ENCODE measurements around the gene VWA8. TPM values are rescaled to one million over a fixed set of nuclear protein-coding genes. Genes with fewer than 3 reads are reported as not detected.

Gene VWA8
- total and polyA plus RNA-seq, 2 of the 13 experiments (the other 11 are each of a cell fraction or from before 2014, with no cell fraction given) = 9.1 to 17.3 TPM

DNA sequence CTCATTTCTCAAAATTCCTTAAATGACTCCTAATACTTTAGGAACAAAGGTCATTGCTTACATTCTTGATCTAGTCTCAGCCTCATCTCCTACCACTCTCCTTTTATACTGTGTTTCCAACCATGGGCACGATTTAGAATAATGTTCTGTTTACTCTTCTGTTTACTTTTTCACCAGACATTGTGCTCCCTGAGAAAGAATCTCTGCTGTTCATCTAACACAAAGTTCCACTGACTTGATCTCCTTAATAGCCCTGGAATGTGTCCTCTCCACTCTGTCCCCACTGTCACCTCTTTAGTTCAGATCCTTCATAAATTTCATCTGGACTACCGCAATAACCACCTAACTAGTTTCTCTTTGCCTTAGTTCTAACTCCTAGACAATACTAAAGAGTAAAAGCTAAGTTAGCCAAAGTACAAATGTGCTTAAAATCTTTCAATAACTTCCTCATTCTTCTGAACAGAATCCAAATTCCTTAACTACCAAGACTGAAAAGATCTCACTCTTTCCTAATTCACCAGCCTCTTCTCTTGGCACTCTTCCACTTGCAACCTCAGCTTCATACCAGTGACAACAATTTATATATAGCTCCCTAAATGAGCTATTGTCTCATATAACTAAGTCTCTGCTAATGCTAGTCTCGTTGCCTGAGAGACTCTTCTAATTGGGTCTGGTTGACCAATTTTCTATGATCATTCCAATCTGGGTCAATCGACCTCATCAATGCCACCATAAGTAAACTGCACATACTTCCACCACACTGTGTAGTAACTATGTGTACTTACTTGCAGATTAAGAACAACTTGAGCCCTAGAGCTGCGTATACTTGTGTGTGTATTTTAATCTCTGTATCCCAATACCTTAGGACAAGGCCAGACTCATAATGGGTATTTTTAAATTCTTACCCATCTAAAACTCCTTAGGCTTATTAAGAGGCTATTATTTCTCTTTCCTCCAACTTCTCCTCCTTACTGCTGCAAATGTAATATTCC, 179.9 kb downstream of the VWA8 start:
- Histone ChIP-seq H3K4me2 (ENCODE audit: low read depth, low read length) (no peak overlapping the region), H3K9me3 (ENCODE audit: low read length) (no peaks in the 10 kb centered on the region), H3K4me1 (ENCODE audit: insufficient read depth, low read length) (peaks cover 21% of the 10 kb centered on the region), H3K27me3 (ENCODE audit: control insufficient read depth in 1 of 2, insufficient read depth in 2 of 2, low read length in 2 of 2) (no peaks in the 10 kb centered on the region), H2AFZ (ENCODE audit: low read length) (no peak overlapping the region), H3K27ac (ENCODE audit: extremely low read length, insufficient read depth, low read length) (no peak overlapping the region), H4K20me1 (ENCODE audit: insufficient read depth, low read length) (no peaks in the 10 kb centered on the region), H3K36me3 (replicated peaks in 1 of 2; ENCODE audit: control insufficient read depth in 1 of 2, insufficient read depth in 2 of 2, low read length in 2 of 2) (peaks cover 0 to 6% of the 10 kb centered on the region in 2 experiments; a peak in 1 of 5 replicates), H3K79me2 (ENCODE audit: insufficient read depth, low read length) (no peaks in the 10 kb centered on the region), H3K9ac (ENCODE audit: insufficient read depth, low read depth, low read length) (no peak overlapping the region), H3K4me3 (replicated peaks in 1 of 3; ENCODE audit: insufficient read depth in 1 of 3, low read depth in 2 of 3, low read length in 3 of 3) (no peak overlapping the region)
- BruUV-seq (replicated peaks) = no TSS peak
- ChIA-PET POLR2A (no interaction called here), CTCF (ENCODE audit: low intra/inter-chr PET ratio, low total read pairs) (no interaction called here)
- intact Hi-C loops (cut with micrococcal nuclease; ENCODE audit: unreplicated experiment) (no loop called here), in situ Hi-C loops (cut with HindIII; ENCODE audit: extremely low pct_ligation_motif_present, low pct_unique_long_range_greater_than_20kb) (no loop called here)
- whole genome bisulfite sequencing (ENCODE audit: low lambda C conversion rate) = 81% methylated on average over 5 of the region's 5 CpGs
- ATAC-seq (no peak), DNase-seq (ENCODE audit: low spot score) (no peak), FAIRE-seq (no peak)
- TF ChIP-seq IRX3 (CRISPR knock-in tag; IDR thresholded peaks at IDR 0.05; ENCODE audit: borderline replicate concordance, low read depth) (no peak), ZKSCAN8 (CRISPR knock-in tag; IDR thresholded peaks at IDR 0.05; ENCODE audit: borderline replicate concordance) (no peak), TP53 (CRISPR knock-in tag; conservative IDR thresholded peaks at IDR 0.05) (no peak), FIP1L1 (IDR thresholded peaks at IDR 0.05; ENCODE audit: borderline replicate concordance, insufficient read depth, low read depth, low read length) (no peak), NCOA2 (CRISPR knock-in tag; IDR thresholded peaks at IDR 0.05) (no peak), KMT2A (CRISPR knock-in tag; IDR thresholded peaks at IDR 0.05) (no peak)
- TF ChIP-seq, protein P1, sequence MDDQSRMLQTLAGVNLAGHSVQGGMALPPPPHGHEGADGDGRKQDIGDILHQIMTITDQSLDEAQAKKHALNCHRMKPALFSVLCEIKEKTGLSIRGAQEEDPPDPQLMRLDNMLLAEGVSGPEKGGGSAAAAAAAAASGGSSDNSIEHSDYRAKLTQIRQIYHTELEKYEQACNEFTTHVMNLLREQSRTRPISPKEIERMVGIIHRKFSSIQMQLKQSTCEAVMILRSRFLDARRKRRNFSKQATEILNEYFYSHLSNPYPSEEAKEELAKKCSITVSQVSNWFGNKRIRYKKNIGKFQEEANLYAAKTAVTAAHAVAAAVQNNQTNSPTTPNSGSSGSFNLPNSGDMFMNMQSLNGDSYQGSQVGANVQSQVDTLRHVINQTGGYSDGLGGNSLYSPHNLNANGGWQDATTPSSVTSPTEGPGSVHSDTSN (CRISPR knock-in tag; IDR thresholded peaks at IDR 0.05; ENCODE audit: borderline replicate concordance) = no peak
- TF ChIP-seq, protein P2, sequence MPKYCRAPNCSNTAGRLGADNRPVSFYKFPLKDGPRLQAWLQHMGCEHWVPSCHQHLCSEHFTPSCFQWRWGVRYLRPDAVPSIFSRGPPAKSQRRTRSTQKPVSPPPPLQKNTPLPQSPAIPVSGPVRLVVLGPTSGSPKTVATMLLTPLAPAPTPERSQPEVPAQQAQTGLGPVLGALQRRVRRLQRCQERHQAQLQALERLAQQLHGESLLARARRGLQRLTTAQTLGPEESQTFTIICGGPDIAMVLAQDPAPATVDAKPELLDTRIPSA (CRISPR knock-in tag; IDR thresholded peaks at IDR 0.05; ENCODE audit: borderline replicate concordance) = no peak
- TF ChIP-seq, protein P3, sequence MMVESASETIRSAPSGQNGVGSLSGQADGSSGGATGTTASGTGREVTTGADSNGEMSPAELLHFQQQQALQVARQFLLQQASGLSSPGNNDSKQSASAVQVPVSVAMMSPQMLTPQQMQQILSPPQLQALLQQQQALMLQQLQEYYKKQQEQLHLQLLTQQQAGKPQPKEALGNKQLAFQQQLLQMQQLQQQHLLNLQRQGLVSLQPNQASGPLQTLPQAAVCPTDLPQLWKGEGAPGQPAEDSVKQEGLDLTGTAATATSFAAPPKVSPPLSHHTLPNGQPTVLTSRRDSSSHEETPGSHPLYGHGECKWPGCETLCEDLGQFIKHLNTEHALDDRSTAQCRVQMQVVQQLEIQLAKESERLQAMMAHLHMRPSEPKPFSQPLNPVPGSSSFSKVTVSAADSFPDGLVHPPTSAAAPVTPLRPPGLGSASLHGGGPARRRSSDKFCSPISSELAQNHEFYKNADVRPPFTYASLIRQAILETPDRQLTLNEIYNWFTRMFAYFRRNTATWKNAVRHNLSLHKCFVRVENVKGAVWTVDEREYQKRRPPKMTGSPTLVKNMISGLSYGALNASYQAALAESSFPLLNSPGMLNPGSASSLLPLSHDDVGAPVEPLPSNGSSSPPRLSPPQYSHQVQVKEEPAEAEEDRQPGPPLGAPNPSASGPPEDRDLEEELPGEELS (CRISPR knock-in tag; IDR thresholded peaks at IDR 0.05) = no peak
